ENCODE results near the gene RBM48.
A peak's percentile ranks its signal among the peaks of the same experiment; 100 is the strongest.
"Not testable (repeated sequence)": the region's sequence is repeated elsewhere in the genome, so short reads cannot be mapped to it uniquely, and the experiment has no call there.

Gene RBM48

DNA sequence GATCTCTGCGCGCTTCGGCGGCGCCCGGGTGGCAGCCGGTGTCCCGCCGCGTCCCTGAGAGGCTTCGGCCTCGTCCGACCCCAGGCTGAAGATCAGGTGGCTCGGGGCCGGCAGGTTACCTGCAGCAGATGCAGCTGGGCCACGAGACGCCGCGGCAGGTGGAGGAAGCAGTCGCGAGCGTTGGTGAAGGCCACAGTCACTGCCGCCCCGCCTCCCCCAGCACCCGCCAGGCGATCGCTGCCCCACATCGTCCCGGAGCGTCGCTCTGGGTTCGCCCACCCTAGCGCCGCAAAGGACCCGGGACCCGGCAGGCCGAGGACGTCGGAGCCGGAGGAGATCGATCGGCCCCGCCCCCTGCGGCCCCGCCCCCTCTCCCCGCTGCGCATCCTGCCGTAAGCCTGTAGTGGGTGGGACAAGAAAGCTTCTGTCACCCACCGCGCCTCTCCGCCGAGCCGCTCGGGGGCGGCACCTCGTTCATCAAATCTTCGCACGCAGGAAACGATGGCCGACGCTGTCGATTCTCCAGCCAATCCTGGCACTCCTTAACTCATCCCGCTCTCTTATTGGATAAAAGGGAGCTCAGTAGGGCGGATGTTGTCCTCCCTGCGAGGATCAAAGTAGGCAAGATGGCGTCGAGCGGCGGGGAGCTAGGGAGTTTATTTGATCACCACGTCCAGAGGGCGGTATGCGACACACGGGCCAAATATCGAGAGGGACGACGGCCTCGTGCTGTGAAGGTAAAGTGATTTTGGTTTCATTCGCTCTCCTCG is at the start of gene RBM48, which contains the start of gene PEX1:
RBM48 (plus strand) TSS at position 608 of the 770 bp plus-strand sequence; CDS start at position 627, 19 bp downstream.
PEX1 (minus strand) TSS at position 333 of the 770 bp plus-strand sequence; CDS start at position 248, 85 bp downstream.
- DNase-seq (ENCODE audit: low read depth), result peak; percentile 94

DNA sequence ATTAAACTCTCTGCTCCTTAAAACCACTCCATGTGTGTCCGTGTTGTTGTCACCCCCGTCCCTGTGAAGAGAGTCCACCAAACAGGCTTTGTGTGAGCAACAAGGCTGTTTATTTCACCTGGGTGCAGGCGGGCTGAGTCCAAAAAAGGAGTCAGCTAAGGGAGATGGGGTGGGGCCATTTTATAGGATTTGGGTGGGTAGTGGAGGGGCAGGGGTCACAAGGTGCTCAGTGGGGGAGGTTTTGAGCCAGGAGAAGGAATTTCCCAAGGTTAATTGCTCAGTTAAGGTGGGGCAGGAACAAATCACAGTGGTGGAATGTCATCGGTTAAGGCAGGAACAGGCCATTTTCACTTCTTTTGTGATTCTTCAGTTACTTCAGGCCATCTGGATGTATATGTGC is 49.4 kb upstream of the RBM48 start:
- not testable (repeated sequence) for DNase-seq (ENCODE audit: low read depth)

DNA sequence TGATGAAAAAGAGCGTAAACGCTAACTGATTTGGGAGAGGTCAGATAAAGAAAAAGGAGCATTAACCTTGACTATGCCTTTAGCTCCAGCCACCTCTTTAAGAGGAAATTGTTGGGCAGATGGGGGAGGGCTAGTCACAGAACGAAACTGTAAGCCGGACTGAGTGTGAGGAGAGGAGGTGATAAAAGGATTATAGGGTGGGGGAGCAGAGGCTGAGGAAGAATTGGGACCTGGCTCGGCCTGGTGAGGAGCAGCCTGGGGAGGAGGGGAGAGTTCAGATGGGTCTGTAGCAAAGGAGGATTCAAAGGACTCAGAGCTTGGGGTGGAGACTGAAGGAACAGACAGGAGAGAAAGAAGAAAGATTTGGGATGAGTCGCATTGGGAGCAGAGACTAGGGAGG is 45.0 kb upstream of the RBM48 start:
- DNase-seq (ENCODE audit: low read depth), result not testable (repeated sequence)

GRCh38 chr7:92484226-92484625 is 44.4 kb upstream of the RBM48 start:
- not testable (repeated sequence) for DNase-seq (ENCODE audit: low read depth)

DNA sequence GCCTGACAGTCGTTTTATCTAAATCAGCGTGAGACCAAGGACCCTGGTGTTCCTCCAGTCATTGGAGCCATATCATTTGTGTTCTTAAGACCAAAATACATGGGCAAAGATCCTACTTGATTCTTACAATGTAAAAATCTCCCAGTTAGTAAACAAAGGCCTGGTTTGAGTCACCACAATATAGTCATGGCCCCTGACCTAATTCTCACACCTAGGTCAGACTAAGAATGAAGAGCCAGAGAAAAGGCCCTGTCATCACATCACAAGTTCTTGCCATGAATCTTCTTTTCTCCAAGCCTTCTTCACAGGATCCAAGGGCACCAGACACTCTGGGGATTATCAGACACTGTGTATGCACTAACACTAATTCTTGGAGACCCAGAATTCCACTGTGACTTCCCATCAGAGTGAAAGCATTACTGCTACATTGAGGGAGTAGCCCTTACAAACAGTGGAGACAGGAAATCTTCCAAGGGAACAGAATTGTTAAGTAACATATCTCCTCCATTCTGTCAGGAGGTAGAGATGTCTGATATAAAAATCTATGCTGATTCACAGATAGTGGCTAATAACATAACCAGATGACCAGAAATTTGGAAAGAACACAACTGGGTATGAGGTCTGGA is 43.2 kb upstream of the RBM48 start:
- no peak for DNase-seq (ENCODE audit: low read depth)

- DNase-seq (ENCODE audit: low read depth), result no peak
These were observed 42.6 kb upstream of the RBM48 start for GRCh38 chr7:92485974-92486373.

DNA sequence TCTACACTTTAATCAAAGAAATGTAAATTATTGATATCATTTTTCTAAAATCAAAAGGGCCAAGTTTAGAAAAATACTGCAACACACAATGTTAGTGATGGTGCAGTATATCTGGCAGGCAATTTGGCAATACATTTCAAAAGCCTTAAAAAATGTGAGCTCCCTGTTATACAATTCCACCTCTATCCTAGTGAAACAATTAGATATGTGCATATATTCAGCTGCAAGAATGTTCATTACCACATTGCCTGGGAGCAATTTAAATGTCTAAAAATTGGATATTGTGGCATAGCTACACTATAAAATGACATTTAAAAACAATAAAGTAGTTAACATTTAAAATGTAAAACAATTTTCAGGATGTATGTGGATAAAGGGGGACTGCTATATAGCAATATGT is 40.8 kb upstream of the RBM48 start:
- DNase-seq (ENCODE audit: low read depth), result no peak

GRCh38 chr7:92489634-92490033 is 39.0 kb upstream of the RBM48 start:
- DNase-seq (ENCODE audit: low read depth), result no peak

DNA sequence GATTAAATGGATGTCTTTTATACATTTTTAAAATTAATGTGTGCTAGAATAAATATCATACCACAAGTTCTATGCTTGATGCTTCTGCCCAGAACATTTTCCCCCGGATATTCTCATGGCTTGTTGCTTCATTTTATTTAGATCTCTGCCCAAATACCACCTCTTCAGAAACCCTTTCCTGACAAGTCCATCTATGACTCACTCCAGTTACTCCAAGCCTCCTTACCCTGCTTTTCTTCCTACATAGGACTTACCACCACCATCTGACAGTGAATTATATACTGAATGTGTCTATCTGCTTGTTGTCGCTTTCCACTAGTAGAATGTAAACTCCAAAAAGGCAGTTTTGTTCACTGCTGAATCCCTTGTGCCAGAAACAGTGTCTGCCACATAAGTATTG is 31.7 kb upstream of the RBM48 start:
- DNase-seq (ENCODE audit: low read depth), result no peak

GRCh38 chr7:92498557-92498956 is 30.0 kb upstream of the RBM48 start:
- DNase-seq (ENCODE audit: low read depth), result no peak

DNA sequence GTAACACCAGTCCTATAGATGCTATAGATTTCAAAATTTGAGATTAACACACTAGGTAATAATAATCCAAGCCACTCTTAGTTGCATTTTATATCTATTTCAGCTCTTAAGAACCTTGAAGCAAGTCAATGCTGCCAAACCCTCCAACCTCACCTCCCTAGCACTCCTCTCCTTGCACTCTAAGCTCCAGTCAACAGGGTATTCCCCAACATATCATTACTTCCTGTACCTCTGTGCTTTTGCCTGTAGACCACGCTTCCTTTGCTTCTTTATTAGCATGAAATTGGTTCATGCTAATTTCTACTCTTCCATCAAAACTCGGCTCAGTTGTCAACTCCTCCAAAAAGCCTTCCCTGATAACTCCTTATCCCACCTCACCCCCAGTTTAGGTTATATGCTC is 24.8 kb upstream of the RBM48 start:
- DNase-seq (ENCODE audit: low read depth), result no peak

- DNase-seq (ENCODE audit: low read depth), result no peak
These were observed 24.0 kb upstream of the RBM48 start for GRCh38 chr7:92504563-92504962.

- DNase-seq (ENCODE audit: low read depth), result no peak
These were observed 22.2 kb upstream of the RBM48 start for GRCh38 chr7:92506363-92506762.

- DNase-seq (ENCODE audit: low read depth), result no peak
These were observed 19.6 kb upstream of the RBM48 start for GRCh38 chr7:92508946-92509345.

DNA sequence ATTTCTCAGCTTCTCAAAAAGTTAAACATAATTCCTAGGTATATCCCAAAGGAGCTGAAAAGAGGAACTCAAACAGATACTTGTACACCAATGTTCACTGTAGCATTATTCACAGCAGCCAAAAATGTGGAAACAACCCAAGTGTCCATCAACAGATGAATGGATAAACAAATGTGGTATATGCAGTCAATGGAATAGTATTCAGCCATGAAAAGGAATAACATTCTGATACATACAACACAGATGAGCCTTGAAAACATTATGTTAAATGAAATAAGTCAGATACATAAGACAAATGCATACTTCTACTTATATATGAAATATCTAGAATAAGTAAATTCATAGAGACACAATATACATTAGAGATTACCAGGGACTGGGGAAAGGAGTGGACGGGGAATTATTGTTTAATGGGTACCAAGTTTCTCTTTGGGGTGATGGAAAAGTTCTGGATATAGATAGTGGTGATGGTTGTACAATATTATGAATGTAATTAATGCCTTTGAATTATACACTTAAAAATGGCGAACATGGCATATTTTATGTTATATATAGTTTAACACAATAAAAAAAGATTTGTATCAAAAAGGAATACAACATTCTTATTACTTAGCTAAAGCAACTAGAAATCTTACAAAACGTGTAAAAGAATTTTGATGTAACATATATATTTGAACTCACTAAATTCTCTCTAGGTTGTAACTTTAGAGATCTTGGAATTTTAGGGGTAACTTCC is 15.3 kb upstream of the RBM48 start:
- DNase-seq (ENCODE audit: low read depth), result no peak

GRCh38 chr7:92517631-92518030 is 11.0 kb upstream of the RBM48 start:
- DNase-seq (ENCODE audit: low read depth), result no peak

DNA sequence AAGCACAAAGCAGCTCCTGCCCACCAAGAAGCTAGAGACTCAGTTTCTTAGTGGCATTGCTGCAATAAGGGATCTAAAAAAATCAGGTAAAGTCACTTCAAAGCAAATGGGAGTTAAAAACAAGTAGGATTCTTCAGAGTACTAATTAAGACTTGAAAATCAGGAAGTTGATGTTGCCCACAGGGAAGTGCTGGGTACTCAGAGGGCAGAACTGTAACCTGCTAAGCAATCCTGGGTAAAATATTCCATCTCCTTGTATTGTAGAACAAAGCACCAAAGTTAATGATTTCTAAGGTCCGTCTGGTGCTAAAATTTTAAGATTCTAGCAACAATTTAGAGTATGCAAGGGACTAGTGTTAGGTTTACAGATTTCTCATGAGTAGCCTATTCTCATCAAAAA is 8.6 kb upstream of the RBM48 start:
- DNase-seq (ENCODE audit: low read depth), result no peak

GRCh38 chr7:92523110-92523509 is 5.5 kb upstream of the RBM48 start:
- DNase-seq (ENCODE audit: low read depth), result no peak

DNA sequence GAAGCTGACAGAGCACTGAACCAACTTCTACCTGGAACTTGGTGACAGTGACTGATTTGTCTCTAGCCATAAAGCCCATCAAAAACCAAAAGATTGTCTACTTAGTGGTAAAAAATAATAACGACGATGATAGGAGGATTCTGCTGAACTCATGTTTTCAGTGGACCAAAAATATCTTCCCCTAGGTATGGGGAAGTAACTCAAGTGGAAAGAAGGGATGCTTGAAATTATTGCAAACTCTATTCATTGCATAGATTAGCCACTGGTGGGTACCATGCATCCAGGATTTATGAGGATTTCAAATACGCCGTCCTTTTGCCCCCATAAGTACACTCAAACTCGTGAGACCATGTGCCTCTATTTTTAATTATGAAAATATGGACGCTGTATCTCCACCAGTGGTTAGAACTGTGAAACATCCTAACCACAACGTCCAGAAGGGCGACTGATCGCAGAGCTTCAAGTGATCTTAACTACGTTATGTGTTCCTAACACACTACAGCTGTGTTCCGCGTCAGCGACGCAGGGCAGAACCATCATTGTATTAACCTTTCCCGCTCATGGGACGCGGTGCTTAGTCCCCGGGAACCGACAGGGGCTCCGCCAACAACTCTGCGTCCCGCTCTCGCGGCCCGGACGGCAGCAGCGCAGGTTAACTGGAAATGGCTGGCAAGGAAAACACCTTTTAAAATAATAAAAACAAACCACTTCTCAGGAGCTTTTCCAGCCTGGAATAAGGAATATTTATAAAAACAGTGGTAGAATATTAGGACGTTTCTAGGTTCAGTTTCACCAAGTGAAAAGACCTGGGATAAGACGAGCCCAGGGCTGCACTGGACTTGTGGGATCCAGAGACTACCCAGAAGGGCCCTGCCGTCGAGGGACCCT is 1.1 kb upstream of the RBM48 start:
- peak; percentile 16 for DNase-seq (ENCODE audit: low read depth)

DNA sequence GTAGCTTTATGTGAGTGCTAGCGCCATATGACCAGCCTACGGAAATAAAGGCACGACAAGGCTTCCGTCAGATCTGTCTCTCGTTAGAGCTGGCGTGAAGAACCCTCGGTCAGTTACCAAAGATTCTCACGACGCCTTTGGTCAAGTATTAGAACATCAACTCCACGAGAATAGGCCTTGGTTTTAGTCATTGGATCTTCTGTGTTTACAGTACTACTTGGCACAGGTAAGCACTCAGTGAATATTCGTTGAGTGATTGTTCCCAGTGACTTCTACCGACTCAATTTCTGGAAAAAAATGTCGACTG is 316 bp downstream of the RBM48 start:
- DNase-seq (ENCODE audit: low read depth), result no peak

GRCh38 chr7:92534572-92534971 is 6.0 kb downstream of the RBM48 start:
- no peak for DNase-seq (ENCODE audit: low read depth)

GRCh38 chr7:92543542-92543941 is 14.9 kb downstream of the RBM48 start:
- DNase-seq (ENCODE audit: low read depth), result not testable (repeated sequence)
